ENCODE results near the gene KLHDC4.
"Not testable (repeated sequence)": the region's sequence is repeated elsewhere in the genome, so short reads cannot be mapped to it uniquely, and the experiment has no call there.

Gene KLHDC4

GRCh38 chr16:87741700-87742415, 23.9 kb downstream of the KLHDC4 start:
- no peak for DNase-seq

- DNase-seq, result no peak
Observed at GRCh38 chr16:87740909-87741424, 24.8 kb downstream of the KLHDC4 start.

GRCh38 chr16:87740441-87740840, 25.3 kb downstream of the KLHDC4 start:
- no peak for DNase-seq

GRCh38 chr16:87739801-87740200, 26.0 kb downstream of the KLHDC4 start:
- no peak for DNase-seq

GRCh38 chr16:87736008-87736382, 29.8 kb downstream of the KLHDC4 start:
- DNase-seq, result no peak

GRCh38 chr16:87735270-87736007, 30.3 kb downstream of the KLHDC4 start:
- no peak for DNase-seq

- DNase-seq, result no peak
Observed at GRCh38 chr16:87734644-87735043, 31.1 kb downstream of the KLHDC4 start.

- no peak for DNase-seq
Observed at GRCh38 chr16:87733190-87733589, 32.6 kb downstream of the KLHDC4 start.

- no peak for DNase-seq
Observed at GRCh38 chr16:87731607-87732006, 34.2 kb downstream of the KLHDC4 start.

GRCh38 chr16:87729266-87729954, 36.4 kb downstream of the KLHDC4 start:
- no peak for DNase-seq

- DNase-seq, result no peak
Observed at GRCh38 chr16:87728026-87728425, 37.8 kb downstream of the KLHDC4 start.

- no peak for DNase-seq
Observed at GRCh38 chr16:87727346-87727745, 38.4 kb downstream of the KLHDC4 start.

GRCh38 chr16:87726577-87726976, 39.2 kb downstream of the KLHDC4 start:
- DNase-seq, result not testable (repeated sequence)

GRCh38 chr16:87725596-87726235, 40.1 kb downstream of the KLHDC4 start:
- no peak for DNase-seq

GRCh38 chr16:87724490-87725291, 41.1 kb downstream of the KLHDC4 start:
- no peak for DNase-seq

GRCh38 chr16:87723226-87723623, 42.6 kb downstream of the KLHDC4 start:
- no peak for DNase-seq

GRCh38 chr16:87722590-87723225, 43.1 kb downstream of the KLHDC4 start:
- DNase-seq, result no peak

GRCh38 chr16:87721622-87722585, 43.9 kb downstream of the KLHDC4 start:
- no peak for DNase-seq

GRCh38 chr16:87720446-87720845, 45.3 kb downstream of the KLHDC4 start:
- DNase-seq, result no peak

GRCh38 chr16:87718831-87719230, 47.0 kb downstream of the KLHDC4 start:
- not testable (repeated sequence) for DNase-seq

- DNase-seq, result no peak
Observed at GRCh38 chr16:87715658-87716057, 50.1 kb downstream of the KLHDC4 start.
